Bronchial smooth muscle cell (primary cell): Measurements from ENCODE around the gene ACER3. TPM values are rescaled to one million over a fixed set of nuclear protein-coding genes. Genes with fewer than 3 reads are reported as not detected.

Experiments
- total RNA-seq: library from RNA; depleted of rRNA; stranded (reverse); fragments of >200 nt; gene quantifications from 2 replicates; pipeline ENCODE4 v1.2.1, GENCODE V29; 2014

Gene ACER3
- total RNA-seq, result 3.9 and 8.3 TPM in 2 replicates

DNA sequence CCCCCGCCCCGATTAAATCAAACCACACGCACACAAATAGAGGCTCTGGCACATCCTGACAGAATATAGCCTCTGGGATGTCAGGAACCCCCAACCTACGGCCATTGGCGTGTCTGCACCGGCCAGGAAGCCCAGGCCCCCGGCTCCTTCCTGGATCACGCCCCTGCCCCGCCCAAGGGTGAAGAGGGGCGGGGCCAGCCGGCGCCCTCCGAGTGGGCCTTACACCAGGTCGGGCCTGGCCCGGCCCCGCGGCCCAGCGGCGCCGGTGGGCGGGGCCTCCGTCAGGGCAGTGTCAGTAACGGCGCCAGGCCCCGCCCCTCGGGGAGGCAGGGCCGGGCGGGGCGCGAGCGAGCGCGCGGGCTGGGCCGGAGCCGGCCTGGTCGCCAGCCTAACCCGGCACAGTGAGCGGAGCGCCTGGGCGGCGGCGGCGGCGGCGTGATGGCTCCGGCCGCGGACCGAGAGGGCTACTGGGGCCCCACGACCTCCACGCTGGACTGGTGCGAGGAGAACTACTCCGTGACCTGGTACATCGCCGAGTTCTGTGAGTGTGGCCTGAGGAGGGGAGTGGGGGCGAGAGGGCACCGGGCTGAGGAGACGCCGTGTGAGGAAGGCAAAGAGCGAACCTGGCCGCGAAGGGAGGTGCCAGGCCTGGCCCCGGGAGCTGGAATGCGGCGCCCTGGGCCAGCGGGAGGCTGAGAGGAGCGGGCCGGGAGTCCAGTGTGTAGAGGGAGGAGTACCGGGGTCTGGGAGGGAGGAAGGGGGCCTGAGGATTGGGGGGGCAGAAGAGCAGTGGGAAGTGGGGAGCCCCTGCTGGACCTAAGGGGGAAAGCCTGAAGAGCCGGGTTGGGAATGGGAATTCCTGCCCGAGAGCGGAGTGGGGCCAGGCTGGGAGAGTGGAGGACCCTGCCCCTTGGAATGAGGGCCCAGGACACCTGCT is at the start of gene ACER3:
Gene ACER3 (plus strand): TSS at position 380 of the 937 bp plus-strand sequence. CDS start 59 bp downstream, at position 439.

DNA sequence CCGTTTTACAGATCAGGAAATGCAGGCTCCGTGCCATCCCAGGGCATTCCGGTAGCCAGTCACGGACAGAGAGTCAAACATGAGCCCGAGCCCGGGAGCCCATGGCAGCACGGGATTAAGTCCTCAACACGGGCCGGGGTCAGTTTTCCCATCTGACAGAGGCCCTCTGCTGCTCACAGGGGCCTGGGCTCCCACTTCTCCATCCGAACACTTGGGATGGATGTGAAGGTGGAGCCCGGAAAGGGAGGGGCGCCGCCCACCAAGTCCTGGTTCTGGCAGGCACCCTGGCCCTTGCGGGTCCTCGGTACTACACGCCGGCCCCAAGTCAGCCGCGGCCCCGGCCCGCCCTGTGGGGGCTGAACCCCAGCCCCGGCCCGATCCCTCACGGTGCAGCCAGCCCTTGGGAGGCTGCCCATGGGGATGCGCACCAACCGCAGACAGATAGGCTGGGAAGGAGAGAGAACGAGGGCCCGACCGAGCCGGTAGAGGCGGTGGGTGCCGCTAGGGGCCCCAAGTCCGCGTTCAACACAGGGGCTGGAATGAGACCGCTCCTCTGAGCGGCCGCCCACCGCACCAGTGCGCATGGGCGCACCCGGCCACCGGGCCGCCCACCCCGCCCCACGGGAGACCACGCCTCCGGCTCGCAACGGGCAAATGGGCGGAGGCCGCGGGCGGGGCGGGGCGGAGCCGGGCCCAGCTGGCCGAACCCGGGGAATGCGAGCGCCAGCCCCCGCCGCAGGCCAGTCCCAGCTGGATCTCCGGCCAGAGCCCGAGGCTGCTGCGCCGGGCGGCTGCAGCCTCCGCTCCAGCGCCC is 205.7 kb downstream of the ACER3 start, which contains the start of gene CAPN5:
Gene CAPN5 (plus strand): TSS at position 743 of the 814 bp plus-strand sequence. CDS start 17,916 bp downstream, outside the sequence.

Other genes starting within 250 kb of the ACER3 start
- gene LRRC32, start 190.2 kb upstream of the ACER3 start, total RNA-seq, result 9.6 and 22.9 TPM in 2 replicates
- gene TSKU, start 77.6 kb upstream of the ACER3 start, total RNA-seq, result 9.3 TPM in 2 replicates
- gene B3GNT6, start 173.5 kb downstream of the ACER3 start, total RNA-seq, result not detected in 2 replicates
- gene CAPN5, start 206.1 kb downstream of the ACER3 start, total RNA-seq, result 26.0 and 30.4 TPM in 2 replicates
- 0.79 and 1.1 TPM in 2 replicates for gene OMP, start 241.9 kb downstream of the ACER3 start, total RNA-seq